HG03342 (cell line): ENCODE data around the gene RAB28.

Source experiments
- ATAC-seq: cut with Tn5 transposase; IDR thresholded peaks from one replicate; pipeline ENCODE4 v1.9.1; 2021; ENCODE audit warnings: mild to moderate bottlenecking, moderate library complexity; ENCODE audit not compliant: unreplicated experiment

Gene RAB28

GRCh38 chr4:13484122-13484748 lies at the start of gene RAB28:
Gene RAB28, minus strand, starts transcription at chr4:13484340.
- ATAC-seq = peak; percentile 95

GRCh38 chr4:13531625-13531998 lies 47.5 kb upstream of the RAB28 start:
- ATAC-seq = no peak

- ATAC-seq = no peak
Measured at GRCh38 chr4:13530823-13531624, 46.9 kb upstream of the RAB28 start.

GRCh38 chr4:13529128-13529919 lies 45.2 kb upstream of the RAB28 start:
- no peak for ATAC-seq

- ATAC-seq = no peak
Measured at GRCh38 chr4:13528821-13529127, 44.6 kb upstream of the RAB28 start.

- peak; percentile 77 for ATAC-seq
Measured at GRCh38 chr4:13527981-13528820, 44.1 kb upstream of the RAB28 start.

GRCh38 chr4:13527192-13527980 lies 43.2 kb upstream of the RAB28 start:
- ATAC-seq = no peak

GRCh38 chr4:13526658-13527057 lies 42.5 kb upstream of the RAB28 start:
- no peak for ATAC-seq

- ATAC-seq = no peak
Measured at GRCh38 chr4:13525606-13526281, 41.6 kb upstream of the RAB28 start.

- no peak for ATAC-seq
Measured at GRCh38 chr4:13524504-13525243, 40.5 kb upstream of the RAB28 start.

GRCh38 chr4:13523591-13524503 lies 39.7 kb upstream of the RAB28 start:
- no peak for ATAC-seq

GRCh38 chr4:13523105-13523477 lies 39.0 kb upstream of the RAB28 start:
- no peak for ATAC-seq

GRCh38 chr4:13522282-13523104 lies 38.4 kb upstream of the RAB28 start:
- no peak for ATAC-seq

- ATAC-seq = no peak
Measured at GRCh38 chr4:13521047-13521446, 36.9 kb upstream of the RAB28 start.

GRCh38 chr4:13516315-13516860 lies 32.2 kb upstream of the RAB28 start:
- ATAC-seq = no peak

- ATAC-seq = no peak
Measured at GRCh38 chr4:13515268-13515667, 31.1 kb upstream of the RAB28 start.

GRCh38 chr4:13514722-13515121 lies 30.6 kb upstream of the RAB28 start:
- no peak for ATAC-seq
